ENCODE data around the gene TNIP2. TPM values are rescaled to one million over a fixed set of nuclear protein-coding genes. Genes with fewer than 3 reads are reported as not detected.
"Not testable (repeated sequence)": the region's sequence is repeated elsewhere in the genome, so short reads cannot be mapped to it uniquely, and the experiment has no call there.

The TNIP2 gene
- total RNA-seq, 2 donors from 2014 or later: 80.9 to 89.3 TPM

DNA sequence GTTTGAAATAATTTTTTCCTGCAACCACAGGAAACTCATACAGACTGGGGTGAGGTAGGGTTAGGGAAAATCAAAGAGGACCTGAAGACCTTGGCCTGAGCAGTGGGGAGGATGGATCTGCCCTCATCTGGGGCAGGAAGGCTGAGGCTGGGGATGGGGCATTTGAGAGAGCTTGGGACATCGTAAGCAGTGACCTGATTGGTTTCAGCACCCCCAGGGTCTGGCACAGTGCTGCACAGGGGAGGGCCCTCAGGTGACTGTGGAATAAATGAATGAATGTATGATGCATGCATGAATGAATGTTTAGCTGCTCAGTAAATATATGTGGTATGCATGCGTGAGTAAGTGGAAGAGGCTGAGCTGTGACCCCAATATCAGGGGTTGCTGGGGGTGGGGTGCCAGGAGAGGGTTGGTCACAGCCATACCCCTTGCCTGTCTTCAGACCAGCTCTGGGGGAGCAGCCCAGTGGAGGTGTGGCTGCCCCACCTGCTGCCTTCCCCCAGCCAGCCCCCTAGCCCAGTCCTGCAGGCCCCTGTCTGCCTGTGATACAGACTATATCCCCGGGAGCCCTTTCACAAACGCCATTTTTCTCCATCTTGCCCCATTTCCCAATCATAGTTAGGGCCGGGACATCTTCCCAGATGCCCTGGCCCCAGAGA lies 11.0 kb upstream of the TNIP2 start:
- no peaks in the 10 kb centered on the region for H3K27me3 Mint-ChIP-seq
- H3K4me3 Mint-ChIP-seq: no peak overlapping the region
- ATAC-seq (no peak), DNase-seq (ENCODE audit: low spot score) (peak; percentile 42)
- H3K4me1 Mint-ChIP-seq (ENCODE audit: low read depth in 2 of 2): peaks cover 11 to 21% of the 10 kb centered on the region in 2 donors
- H3K36me3 Mint-ChIP-seq: no peaks in the 10 kb centered on the region
- H3K27ac Mint-ChIP-seq: peak overlapping the region in 1 of 2 donors; percentile 50
- H3K9me3 Mint-ChIP-seq: no peaks in the 10 kb centered on the region

DNA sequence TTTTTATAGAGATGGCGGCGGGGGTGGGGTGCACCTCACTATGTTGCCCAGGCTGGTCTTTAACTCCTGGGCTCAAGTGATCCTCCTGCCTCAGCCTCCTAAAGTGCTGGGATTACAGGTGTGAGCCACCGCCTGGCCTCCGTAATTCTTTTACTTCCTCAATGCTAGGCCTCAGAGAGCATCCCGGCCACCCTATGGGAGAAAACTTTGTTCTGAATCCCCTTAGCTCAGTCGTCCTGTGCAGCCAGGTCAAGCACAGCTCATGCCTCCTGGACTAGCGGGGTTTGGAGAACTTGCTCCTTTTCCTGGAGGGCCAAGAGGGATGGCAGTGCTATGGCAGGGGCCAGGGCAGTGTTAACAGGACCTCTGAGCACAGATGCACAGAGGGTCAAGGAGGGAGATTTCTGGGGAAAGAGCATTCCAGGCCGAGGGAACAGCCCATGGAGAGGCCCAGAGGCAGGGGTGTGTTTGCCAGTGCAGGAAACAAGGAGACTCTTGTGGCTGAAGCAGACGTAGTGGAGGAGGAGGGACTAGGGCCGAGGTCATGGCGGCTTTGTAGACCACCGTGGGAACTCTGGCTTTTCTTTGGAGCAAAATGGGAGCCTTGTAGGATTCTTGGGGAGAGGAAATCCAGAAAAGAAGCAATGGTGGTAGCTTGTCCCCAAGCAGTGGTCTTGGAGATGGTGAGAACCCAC lies 9.8 kb upstream of the TNIP2 start:
- Mint-ChIP-seq H3K4me3 (no peak overlapping the region), H3K4me1 (ENCODE audit: low read depth in 2 of 2) (peaks cover 6 to 21% of the 10 kb centered on the region in 2 donors), H3K27ac (peak overlapping the region; percentile 46 to 50), H3K9me3 (no peaks in the 10 kb centered on the region), H3K36me3 (no peaks in the 10 kb centered on the region), H3K27me3 (no peaks in the 10 kb centered on the region)
- DNase-seq (ENCODE audit: low spot score): peak; percentile 28
- no peak for ATAC-seq

DNA sequence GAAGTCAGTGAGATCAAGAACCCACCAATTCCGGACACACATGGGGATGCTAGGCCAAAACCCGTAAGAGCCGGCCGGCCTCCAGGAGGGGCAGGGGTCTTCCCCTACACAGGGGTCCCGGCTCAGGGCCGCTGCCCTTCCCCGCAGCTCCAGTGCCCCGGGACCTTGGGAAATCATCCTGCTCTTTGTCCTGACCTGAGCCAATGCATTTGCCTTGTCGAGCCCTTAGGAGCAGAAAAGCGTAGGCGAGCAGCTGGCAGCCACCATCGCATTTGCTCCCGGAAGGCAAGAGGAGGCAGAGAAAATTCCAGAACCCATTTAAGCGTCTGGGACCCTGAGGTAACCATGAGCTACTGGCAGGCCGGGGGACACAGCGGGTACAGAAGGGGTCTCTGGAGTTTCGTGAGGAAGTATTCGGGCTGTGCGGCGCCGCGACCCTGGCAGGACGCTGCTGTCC lies 7.4 kb upstream of the TNIP2 start:
- Mint-ChIP-seq H3K4me1 (ENCODE audit: low read depth in 2 of 2) (peaks cover 0 to 19% of the 10 kb centered on the region in 2 donors), H3K9me3 (no peaks in the 10 kb centered on the region), H3K36me3 (no peaks in the 10 kb centered on the region), H3K27me3 (no peaks in the 10 kb centered on the region), H3K4me3 (peak overlapping the region; percentile 57), H3K27ac (no peak overlapping the region)
- ATAC-seq (no peak), DNase-seq (ENCODE audit: low spot score) (peak; percentile 48)

DNA sequence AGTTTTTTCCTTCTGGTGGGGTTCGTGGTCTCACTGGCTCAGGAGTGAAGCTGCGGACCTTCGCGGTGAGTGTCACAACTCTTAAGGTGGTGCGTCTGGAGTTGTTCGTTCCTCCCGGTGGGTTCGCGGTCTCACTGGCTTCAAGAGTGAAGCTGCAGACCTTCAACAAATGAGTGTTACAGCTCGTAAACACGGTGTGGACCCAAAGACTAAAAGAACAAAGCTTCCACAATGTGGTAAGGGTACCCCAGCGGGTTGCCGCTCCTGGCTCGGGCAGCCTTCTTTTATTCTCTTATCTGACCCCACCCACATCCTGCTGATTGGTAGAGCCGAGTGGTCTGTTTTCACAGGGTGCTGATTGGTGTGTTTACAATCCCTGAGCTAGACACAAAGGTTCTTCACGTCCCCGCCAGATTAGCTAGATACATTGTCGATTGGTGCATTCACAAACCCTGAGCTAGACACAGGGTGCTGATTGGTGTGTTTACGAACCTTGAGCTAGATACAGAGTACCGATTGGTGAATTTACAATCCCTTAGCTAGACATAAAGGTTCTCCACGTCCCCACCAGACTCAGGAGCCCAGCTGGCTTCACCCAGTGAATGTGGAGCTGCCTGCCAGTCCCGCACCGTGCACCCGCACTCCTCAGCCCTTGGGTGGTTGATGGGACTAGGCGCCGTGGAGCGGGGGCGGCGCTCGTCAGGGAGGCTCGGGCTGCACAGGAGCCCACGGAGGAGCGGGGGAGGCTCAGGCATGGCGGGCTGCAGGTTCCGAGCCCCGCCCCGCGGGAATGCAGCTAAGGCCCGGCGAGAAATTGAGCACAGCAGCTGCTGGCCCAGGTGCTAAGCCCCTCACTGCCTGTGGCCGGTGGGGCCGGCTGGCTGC lies 6.6 kb upstream of the TNIP2 start:
- not testable (repeated sequence) for ATAC-seq, H3K4me3 Mint-ChIP-seq, H3K9me3 Mint-ChIP-seq, H3K27me3 Mint-ChIP-seq, H3K36me3 Mint-ChIP-seq, H3K27ac Mint-ChIP-seq
- DNase-seq (ENCODE audit: low spot score): peak; percentile 54
- peaks cover 0 to 19% of the 10 kb centered on the region in 2 donors for H3K4me1 Mint-ChIP-seq (ENCODE audit: low read depth in 2 of 2)

DNA sequence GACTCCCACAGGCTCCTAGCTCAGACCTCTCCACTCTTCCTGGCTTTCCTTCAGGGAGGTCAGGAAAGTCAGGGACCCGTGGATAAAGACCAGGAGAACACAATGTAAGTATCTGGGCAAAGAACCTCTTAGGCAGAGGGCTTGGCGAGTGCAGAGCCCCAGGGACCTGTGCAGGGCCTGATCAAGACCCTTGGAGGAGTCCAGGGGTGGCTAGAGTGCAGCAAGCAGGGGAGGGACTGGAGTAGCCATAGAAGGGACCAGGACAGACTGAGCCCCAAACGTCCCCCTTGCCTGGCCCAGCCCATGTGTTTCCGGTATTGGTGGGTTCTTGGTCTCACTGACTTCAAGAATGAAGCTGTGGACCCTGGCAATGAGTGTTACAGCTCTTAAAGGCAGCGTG lies 5.9 kb upstream of the TNIP2 start:
- peaks cover 0 to 22% of the 10 kb centered on the region in 2 donors for H3K4me1 Mint-ChIP-seq (ENCODE audit: low read depth in 2 of 2)
- no peak overlapping the region for H3K27ac Mint-ChIP-seq
- no peaks in the 10 kb centered on the region for H3K36me3 Mint-ChIP-seq
- no peak overlapping the region for H3K4me3 Mint-ChIP-seq
- no peaks in the 10 kb centered on the region for H3K9me3 Mint-ChIP-seq
- no peaks in the 10 kb centered on the region for H3K27me3 Mint-ChIP-seq
- no peak for ATAC-seq
- DNase-seq (ENCODE audit: low spot score): peak; percentile 29

DNA sequence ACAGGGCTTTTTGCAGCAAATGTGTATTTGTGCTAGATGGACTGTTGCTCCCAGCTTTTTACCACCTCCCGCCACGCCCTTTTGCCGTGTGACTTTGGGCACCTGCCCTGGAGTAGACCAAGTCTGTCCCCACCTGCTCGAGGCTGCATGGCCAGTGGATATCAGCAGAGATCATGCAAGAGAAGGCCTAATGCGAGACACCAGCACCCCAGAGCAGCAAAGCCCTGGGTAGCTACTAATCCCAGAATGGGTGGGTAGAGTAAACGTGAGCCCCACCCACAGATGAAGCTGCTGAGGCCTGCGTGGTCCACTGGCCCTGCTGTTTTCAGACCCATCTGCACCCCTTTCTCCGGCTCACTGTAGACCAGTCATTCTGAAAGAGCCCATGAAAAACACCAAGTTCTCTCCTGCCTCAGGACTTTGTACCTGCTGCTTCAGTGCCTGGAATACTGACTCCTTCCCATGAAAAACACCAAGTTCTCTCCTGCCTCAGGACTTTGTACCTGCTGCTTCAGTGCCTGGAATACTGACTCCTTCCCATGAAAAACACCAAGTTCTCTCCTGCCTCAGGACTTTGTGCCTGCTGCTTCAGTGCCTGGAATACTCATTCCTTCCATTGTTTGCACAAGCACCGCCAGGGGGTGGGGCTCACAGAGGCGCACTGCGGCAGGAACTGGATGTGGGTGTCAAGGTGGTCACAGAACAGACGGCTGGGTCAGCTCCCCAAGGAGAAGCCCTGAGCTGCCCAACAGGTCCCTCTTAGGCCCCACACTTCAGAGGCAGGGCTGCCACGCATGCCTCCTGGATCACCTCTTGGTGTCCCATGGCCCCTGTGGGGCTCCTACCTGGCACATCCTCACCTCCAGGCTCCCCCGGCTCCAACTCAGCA lies 5.1 kb upstream of the TNIP2 start:
- peak overlapping the region in 1 of 2 donors; percentile 21 for H3K27ac Mint-ChIP-seq
- H3K4me1 Mint-ChIP-seq (ENCODE audit: low read depth in 2 of 2): peaks cover 0 to 18% of the 10 kb centered on the region in 2 donors
- peak in 1 of 2 donors; percentile 36 for ATAC-seq

DNA sequence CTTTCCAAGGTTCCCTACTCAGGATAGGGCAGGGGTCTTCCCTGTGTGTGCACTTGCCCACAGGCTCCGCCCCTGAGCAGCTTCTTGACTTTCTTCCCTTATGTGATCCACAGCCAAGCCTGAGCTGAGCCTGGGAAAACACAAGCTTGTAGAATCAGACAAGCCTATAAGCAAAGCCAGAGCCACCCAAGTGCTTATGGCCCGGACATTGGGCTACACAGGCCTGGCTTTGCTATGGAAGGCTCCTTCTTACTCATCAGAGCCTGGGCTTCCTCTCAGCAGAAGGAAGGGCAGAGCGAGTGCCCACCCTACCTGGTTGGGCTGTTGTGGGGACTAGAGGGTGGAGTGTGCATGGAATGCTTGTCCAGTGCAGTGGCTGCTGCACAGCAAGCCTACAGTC lies 1.3 kb upstream of the TNIP2 start:
- no peak for ATAC-seq
- no peaks in the 10 kb centered on the region for H3K9me3 Mint-ChIP-seq
- peak overlapping the region; percentile 47 for H3K4me3 Mint-ChIP-seq
- H3K27me3 Mint-ChIP-seq: no peaks in the 10 kb centered on the region
- peak; percentile 48 for DNase-seq (ENCODE audit: low spot score)
- H3K4me1 Mint-ChIP-seq (ENCODE audit: low read depth in 2 of 2): peaks cover 14 to 33% of the 10 kb centered on the region in 2 donors
- peaks cover 5% of the 10 kb centered on the region for H3K36me3 Mint-ChIP-seq
- peak overlapping the region; percentile 10 to 70 for H3K27ac Mint-ChIP-seq

More for the DNA sequence above, 5.1 kb upstream of the TNIP2 start:
- Mint-ChIP-seq H3K4me3 (no peak overlapping the region), H3K27me3 (no peaks in the 10 kb centered on the region), H3K9me3 (no peaks in the 10 kb centered on the region), H3K36me3 (no peaks in the 10 kb centered on the region)
- peak; percentile 64 for DNase-seq (ENCODE audit: low spot score)

DNA sequence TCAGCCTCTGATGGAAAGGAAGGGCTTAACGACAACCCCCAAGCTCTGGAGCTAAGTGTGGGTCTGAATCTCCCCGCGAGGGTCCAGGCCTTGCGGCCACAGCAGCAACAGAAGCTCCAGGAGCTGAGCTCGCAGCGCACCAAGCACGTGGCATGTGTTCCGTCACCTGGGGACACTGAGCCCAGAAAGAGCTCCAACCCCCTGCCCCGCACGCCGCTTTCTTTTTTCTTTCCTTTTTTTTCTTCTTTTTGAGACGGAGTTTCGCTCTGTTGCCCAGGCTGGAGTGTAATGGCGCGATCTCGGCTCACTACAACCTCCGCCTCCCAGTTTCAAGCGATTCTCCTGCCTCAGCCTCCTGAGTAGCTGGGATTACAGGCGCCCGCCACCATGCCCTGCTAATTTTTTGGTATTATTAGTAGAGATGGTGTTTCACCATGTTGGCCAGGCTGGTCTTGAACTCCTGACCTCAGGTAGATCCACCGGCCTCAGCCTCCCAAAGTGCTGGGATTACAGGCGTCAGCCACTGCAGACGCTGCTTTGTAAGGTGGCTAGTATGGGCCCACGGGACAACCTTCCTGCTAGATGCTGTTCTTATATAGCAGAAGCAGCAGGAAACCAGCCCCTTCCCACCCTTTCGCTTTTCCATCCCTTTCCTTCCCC lies 685 bp upstream of the TNIP2 start:
- H3K4me3 Mint-ChIP-seq: peak overlapping the region; percentile 47
- H3K36me3 Mint-ChIP-seq: peaks cover 5% of the 10 kb centered on the region
- no peaks in the 10 kb centered on the region for H3K27me3 Mint-ChIP-seq
- no peaks in the 10 kb centered on the region for H3K9me3 Mint-ChIP-seq
- H3K4me1 Mint-ChIP-seq (ENCODE audit: low read depth in 2 of 2): peaks cover 19 to 31% of the 10 kb centered on the region in 2 donors
- peak overlapping the region; percentile 10 to 70 for H3K27ac Mint-ChIP-seq
- DNase-seq (ENCODE audit: low spot score) (peak; percentile 8), ATAC-seq (no peak)

DNA sequence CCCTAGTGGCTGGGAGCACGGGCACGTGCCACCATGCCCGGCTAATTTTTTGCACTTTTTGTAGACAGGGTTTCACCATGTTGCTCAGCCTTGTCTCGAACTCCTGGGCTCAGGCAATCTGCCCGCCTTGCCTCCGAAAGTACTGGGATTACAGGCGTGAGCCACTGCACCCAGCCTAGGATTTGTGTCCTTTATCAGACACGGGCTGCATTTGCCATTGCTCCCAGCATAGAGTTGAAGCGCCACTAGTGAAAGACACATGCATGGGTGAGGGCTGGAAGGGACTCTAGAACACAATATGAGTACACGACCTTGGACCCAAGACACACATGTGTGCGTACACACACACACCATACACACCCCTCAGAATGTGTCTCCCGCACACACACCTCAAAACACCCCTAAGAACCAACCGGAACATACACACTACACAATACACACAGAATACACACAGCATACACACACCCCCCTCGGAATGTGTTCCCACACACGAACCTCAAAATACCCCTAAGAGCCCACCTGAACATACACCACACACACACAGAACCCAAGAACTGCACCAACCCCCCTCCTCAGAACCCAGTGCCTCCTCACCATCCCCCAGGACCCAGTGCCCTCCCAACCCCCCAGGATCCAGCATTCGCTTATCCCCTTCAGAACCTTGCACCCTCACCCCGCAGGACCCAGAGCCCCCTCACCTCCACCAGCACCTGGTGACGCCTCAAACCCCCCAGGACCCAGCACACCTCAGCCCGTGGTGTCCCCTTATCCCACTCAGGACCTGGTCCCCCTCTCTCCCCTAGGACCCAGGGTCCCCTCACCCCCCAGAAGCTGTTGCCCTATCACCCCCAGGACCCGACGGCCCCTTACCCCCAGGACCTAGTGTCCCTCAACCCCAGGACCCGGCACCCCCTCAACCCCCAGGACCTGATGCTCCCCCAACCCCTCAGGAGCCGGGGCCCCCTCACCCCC lies 1.0 kb downstream of the TNIP2 start:
- DNase-seq (ENCODE audit: low spot score) (peak; percentile 55), ATAC-seq (no peak)
- Mint-ChIP-seq H3K36me3 (peaks cover 5% of the 10 kb centered on the region), H3K4me3 (peak overlapping the region; percentile 94), H3K27ac (peak overlapping the region; percentile 65 to 72), H3K4me1 (ENCODE audit: low read depth in 2 of 2) (peaks cover 24 to 34% of the 10 kb centered on the region in 2 donors), H3K9me3 (no peaks in the 10 kb centered on the region), H3K27me3 (no peaks in the 10 kb centered on the region)

DNA sequence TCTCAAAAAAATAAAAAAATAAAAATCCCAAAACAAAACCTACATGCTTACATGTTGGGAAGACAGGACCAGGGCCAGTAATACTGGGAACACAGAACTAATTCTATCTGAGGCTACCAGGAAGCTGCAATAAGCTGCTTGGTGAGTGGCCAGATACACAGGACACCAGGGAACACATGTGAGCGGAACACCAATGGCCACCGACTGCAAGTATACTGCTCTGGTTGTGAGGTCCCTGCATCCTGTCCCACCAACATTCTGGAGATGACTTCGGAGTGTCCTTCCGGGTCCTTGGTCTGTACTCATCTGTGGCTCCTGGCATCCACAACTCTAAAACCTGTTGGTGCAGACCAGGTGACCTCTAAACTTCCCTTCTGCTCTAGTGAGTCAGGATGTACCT lies 2.7 kb downstream of the TNIP2 start:
- H3K4me1 Mint-ChIP-seq (ENCODE audit: low read depth in 2 of 2): peaks cover 29 to 37% of the 10 kb centered on the region in 2 donors

DNA sequence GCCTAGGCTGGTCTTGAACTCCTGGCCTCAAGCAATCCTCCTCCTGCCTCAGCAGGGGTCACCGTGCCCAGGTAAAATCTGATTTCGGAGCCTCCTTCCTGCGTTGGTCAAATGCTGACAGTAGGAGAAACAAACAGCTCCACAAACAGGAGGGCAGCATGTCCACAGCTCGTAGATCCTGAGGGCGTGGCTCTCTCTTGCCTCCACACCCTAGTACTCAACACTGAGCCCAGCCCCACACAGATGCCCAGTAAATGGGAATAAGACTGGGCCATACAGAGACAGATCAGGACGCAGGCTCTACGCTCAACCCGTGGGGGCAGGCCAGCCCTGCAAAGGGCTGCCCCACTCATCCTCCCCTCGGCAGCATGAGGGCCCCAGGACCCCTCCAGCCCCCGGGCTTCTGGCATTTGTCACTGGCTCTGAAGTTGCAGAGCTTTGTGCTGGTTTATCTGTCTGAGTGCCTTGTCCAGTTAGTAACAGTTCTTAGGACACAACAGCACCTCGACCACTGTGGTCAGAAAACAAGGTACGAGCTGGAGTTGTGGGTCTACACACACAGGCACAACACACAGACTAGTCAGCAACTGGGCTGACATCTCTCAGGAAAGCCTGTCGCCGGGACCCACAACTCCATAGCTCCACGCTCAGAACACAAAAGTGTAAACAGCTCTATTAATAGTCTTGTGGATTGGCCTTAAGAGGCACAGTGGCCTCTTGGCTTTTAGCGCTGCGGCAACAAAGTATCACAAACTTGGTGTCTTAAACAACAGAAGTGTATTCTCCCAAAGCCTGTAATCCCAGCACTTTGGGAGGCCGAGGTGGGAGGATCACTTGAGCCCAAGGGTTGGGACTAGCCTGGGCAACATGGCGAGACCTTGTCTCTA lies 5.2 kb downstream of the TNIP2 start:
- Mint-ChIP-seq H3K36me3 (peaks cover 13% of the 10 kb centered on the region), H3K4me3 (no peak overlapping the region), H3K9me3 (no peaks in the 10 kb centered on the region), H3K27me3 (no peaks in the 10 kb centered on the region), H3K4me1 (ENCODE audit: low read depth in 2 of 2) (peaks cover 50% of the 10 kb centered on the region in 2 donors), H3K27ac (peak overlapping the region in 1 of 2 donors; percentile 64)
- peak; percentile 35 for DNase-seq (ENCODE audit: low spot score)
- ATAC-seq: no peak

More for the DNA sequence above, 2.7 kb downstream of the TNIP2 start:
- DNase-seq (ENCODE audit: low spot score) (peak; percentile 5), ATAC-seq (no peak)
- H3K4me3 Mint-ChIP-seq: no peak overlapping the region
- H3K36me3 Mint-ChIP-seq: peaks cover 5% of the 10 kb centered on the region
- no peaks in the 10 kb centered on the region for H3K9me3 Mint-ChIP-seq
- H3K27ac Mint-ChIP-seq: peak overlapping the region in 1 of 2 donors; percentile 65
- H3K27me3 Mint-ChIP-seq: no peaks in the 10 kb centered on the region
